Uterus (tissue), 2 donors: ENCODE measurements around the gene ARSH.

ENCODE experiments used
- POLR2A ChIP-seq, 2 donors: fragments of 450-650 bp; IDR thresholded peaks; one replicate each; pipeline ENCODE4 v1.6.1; 2016; ENCODE audit warnings: antibody characterized with exemption in 2 of 2, mild to moderate bottlenecking in 1 of 2, moderate library complexity in 1 of 2
- TF ChIP-seq, protein P1 (sequence below), 4 experiments: fragments of 200-600 bp in 2 of 4; fragments of 450-650 bp in 2 of 4; sonication (generic) in 2 of 4; IDR thresholded peaks; one replicate each; pipeline ENCODE4 v1.5.1; 2016 to 2019; ENCODE audit warnings: antibody characterized with exemption in 4 of 4, mild to moderate bottlenecking in 2 of 4, moderate library complexity in 1 of 4

- TF ChIP-seq, protein P1, sequence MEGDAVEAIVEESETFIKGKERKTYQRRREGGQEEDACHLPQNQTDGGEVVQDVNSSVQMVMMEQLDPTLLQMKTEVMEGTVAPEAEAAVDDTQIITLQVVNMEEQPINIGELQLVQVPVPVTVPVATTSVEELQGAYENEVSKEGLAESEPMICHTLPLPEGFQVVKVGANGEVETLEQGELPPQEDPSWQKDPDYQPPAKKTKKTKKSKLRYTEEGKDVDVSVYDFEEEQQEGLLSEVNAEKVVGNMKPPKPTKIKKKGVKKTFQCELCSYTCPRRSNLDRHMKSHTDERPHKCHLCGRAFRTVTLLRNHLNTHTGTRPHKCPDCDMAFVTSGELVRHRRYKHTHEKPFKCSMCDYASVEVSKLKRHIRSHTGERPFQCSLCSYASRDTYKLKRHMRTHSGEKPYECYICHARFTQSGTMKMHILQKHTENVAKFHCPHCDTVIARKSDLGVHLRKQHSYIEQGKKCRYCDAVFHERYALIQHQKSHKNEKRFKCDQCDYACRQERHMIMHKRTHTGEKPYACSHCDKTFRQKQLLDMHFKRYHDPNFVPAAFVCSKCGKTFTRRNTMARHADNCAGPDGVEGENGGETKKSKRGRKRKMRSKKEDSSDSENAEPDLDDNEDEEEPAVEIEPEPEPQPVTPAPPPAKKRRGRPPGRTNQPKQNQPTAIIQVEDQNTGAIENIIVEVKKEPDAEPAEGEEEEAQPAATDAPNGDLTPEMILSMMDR (IDR thresholded peaks at IDR 0.05): no peak
- no peak for TF ChIP-seq POLR2A (IDR thresholded peaks at IDR 0.05)
Measured at GRCh38 chrX:3037218-3037617, 30.9 kb downstream of the ARSH start.
